HG03521 (cell line): ENCODE data around the gene CREG2.

ENCODE experiments used
- ATAC-seq: cut with Tn5 transposase; IDR thresholded peaks from one replicate; pipeline ENCODE4 v1.9.1; 2021; ENCODE audit warnings: mild to moderate bottlenecking, moderate library complexity; ENCODE audit not compliant: unreplicated experiment

Gene CREG2

GRCh38 chr2:101410114-101410513 is 22.8 kb upstream of the CREG2 start:
- no peak for ATAC-seq

- ATAC-seq, result no peak
Observed at GRCh38 chr2:101409699-101410098, 22.4 kb upstream of the CREG2 start.

- no peak for ATAC-seq
Observed at GRCh38 chr2:101408925-101409324, 21.6 kb upstream of the CREG2 start.

GRCh38 chr2:101405351-101405899 is 18.1 kb upstream of the CREG2 start:
- ATAC-seq, result no peak

GRCh38 chr2:101403745-101404144 is 16.4 kb upstream of the CREG2 start:
- ATAC-seq, result no peak

- no peak for ATAC-seq
Observed at GRCh38 chr2:101402630-101403029, 15.3 kb upstream of the CREG2 start.

- no peak for ATAC-seq
Observed at GRCh38 chr2:101401906-101402305, 14.6 kb upstream of the CREG2 start.

- no peak for ATAC-seq
Observed at GRCh38 chr2:101401326-101401665, 14.0 kb upstream of the CREG2 start.

- ATAC-seq, result no peak
Observed at GRCh38 chr2:101400506-101401325, 13.4 kb upstream of the CREG2 start.

- no peak for ATAC-seq
Observed at GRCh38 chr2:101400048-101400447, 12.7 kb upstream of the CREG2 start.

- no peak for ATAC-seq
Observed at GRCh38 chr2:101399021-101399799, 11.9 kb upstream of the CREG2 start.

- ATAC-seq, result no peak
Observed at GRCh38 chr2:101398116-101398821, 11.0 kb upstream of the CREG2 start.

- no peak for ATAC-seq
Observed at GRCh38 chr2:101396316-101396717, 9.0 kb upstream of the CREG2 start.

- ATAC-seq, result no peak
Observed at GRCh38 chr2:101395545-101396315, 8.4 kb upstream of the CREG2 start.

GRCh38 chr2:101388232-101388631 is 929 bp upstream of the CREG2 start:
- ATAC-seq, result no peak

- ATAC-seq, result no peak
Observed at GRCh38 chr2:101386599-101387150, 628 bp downstream of the CREG2 start.

- ATAC-seq, result no peak
Observed at GRCh38 chr2:101383016-101383541, 4.2 kb downstream of the CREG2 start.

GRCh38 chr2:101382442-101382841 is 4.9 kb downstream of the CREG2 start:
- no peak for ATAC-seq

- ATAC-seq, result no peak
Observed at GRCh38 chr2:101380376-101380775, 6.9 kb downstream of the CREG2 start.

GRCh38 chr2:101379091-101379490 is 8.2 kb downstream of the CREG2 start:
- no peak for ATAC-seq
